Esophagus squamous epithelium (tissue), 4 donors: ENCODE results near the gene PAPSS2.

Source experiments
- POLR2A ChIP-seq, 4 donors: fragments of 450-650 bp; IDR thresholded peaks; one replicate each; pipeline ENCODE4 v1.6.1; 2017; ENCODE audit warnings: antibody characterized with exemption in 4 of 4, mild to moderate bottlenecking in 4 of 4, moderate library complexity in 3 of 4
- TF ChIP-seq, protein P1 (sequence below), 6 experiments: fragments of 450-650 bp in 4 of 6; fragments of 200-600 bp in 2 of 6; sonication (generic) in 2 of 6; IDR thresholded peaks; one replicate each; pipeline ENCODE4 v1.5.1; 2016 to 2019; ENCODE audit warnings: antibody characterized with exemption in 6 of 6, mild to moderate bottlenecking in 4 of 6, moderate library complexity in 4 of 6

DNA sequence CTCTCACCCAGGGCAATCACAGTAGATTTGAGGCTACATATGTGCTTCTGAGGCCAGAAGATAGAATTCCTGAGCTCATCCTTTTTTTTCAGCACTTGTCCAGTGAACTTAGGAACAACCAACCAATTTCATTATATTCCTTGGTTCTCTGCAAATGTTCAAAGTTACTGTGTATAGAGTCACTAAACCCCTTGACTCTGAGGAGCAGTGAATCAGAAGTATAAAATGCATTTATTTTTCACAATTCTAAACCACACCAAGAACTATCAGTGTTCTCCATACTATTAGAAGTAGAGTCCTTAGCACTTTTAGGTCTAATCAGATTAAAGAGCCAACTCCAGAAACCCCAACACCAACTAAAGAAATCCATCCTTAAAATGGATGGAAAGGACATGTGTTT lies 19.6 kb upstream of the PAPSS2 start:
- TF ChIP-seq, protein P1, sequence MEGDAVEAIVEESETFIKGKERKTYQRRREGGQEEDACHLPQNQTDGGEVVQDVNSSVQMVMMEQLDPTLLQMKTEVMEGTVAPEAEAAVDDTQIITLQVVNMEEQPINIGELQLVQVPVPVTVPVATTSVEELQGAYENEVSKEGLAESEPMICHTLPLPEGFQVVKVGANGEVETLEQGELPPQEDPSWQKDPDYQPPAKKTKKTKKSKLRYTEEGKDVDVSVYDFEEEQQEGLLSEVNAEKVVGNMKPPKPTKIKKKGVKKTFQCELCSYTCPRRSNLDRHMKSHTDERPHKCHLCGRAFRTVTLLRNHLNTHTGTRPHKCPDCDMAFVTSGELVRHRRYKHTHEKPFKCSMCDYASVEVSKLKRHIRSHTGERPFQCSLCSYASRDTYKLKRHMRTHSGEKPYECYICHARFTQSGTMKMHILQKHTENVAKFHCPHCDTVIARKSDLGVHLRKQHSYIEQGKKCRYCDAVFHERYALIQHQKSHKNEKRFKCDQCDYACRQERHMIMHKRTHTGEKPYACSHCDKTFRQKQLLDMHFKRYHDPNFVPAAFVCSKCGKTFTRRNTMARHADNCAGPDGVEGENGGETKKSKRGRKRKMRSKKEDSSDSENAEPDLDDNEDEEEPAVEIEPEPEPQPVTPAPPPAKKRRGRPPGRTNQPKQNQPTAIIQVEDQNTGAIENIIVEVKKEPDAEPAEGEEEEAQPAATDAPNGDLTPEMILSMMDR (IDR thresholded peaks at IDR 0.05), result no peak
- TF ChIP-seq POLR2A (IDR thresholded peaks at IDR 0.05), result no peak
